Ammon's horn (tissue), 1 donor: ENCODE data around the gene OR8B4.
"Not testable (repeated sequence)": the region's sequence is repeated elsewhere in the genome, so short reads cannot be mapped to it uniquely, and the experiment has no call there.

ENCODE experiments used
- DNase-seq: peaks from one replicate; pipeline ENCODE4 v3.0.0-alpha.2; 2016; ENCODE audit warnings: low spot score

OR8B4 gene

GRCh38 chr11:124424384-124424921 lies at the start of gene OR8B4:
OR8B4 (minus strand) TSS chr11:124424871; CDS start chr11:124424871, 0 bp downstream.
- no peak for DNase-seq

GRCh38 chr11:124474079-124474478 lies 49.4 kb upstream of the OR8B4 start:
- DNase-seq: no peak

GRCh38 chr11:124473476-124473875 lies 48.8 kb upstream of the OR8B4 start:
- DNase-seq: no peak

GRCh38 chr11:124470561-124471227 lies 46.0 kb upstream of the OR8B4 start:
- DNase-seq: no peak

- peak; percentile 25 for DNase-seq
These were observed 42.8 kb upstream of the OR8B4 start for GRCh38 chr11:124467381-124467927.

GRCh38 chr11:124465368-124465767 lies 40.7 kb upstream of the OR8B4 start:
- DNase-seq: no peak

GRCh38 chr11:124463990-124464389 lies 39.3 kb upstream of the OR8B4 start:
- DNase-seq: no peak

- no peak for DNase-seq
These were observed 38.7 kb upstream of the OR8B4 start for GRCh38 chr11:124463324-124463723.

- no peak for DNase-seq
These were observed 35.8 kb upstream of the OR8B4 start for GRCh38 chr11:124460459-124460858.

GRCh38 chr11:124459379-124459778 lies 34.7 kb upstream of the OR8B4 start:
- DNase-seq: not testable (repeated sequence)

- no peak for DNase-seq
These were observed 29.9 kb upstream of the OR8B4 start for GRCh38 chr11:124454552-124454951.

- DNase-seq: no peak
These were observed 22.2 kb upstream of the OR8B4 start for GRCh38 chr11:124446916-124447315.

- DNase-seq: no peak
These were observed 21.0 kb upstream of the OR8B4 start, which contains the start of gene OR8B8 for GRCh38 chr11:124445646-124446150. OR8B8 (minus strand) TSS chr11:124445696; CDS start chr11:124441085, 4,611 bp downstream.

GRCh38 chr11:124442847-124443246 lies 18.2 kb upstream of the OR8B4 start:
- no peak for DNase-seq

- DNase-seq: no peak
These were observed 17.8 kb upstream of the OR8B4 start for GRCh38 chr11:124442442-124442841.

GRCh38 chr11:124441519-124441918 lies 16.8 kb upstream of the OR8B4 start:
- DNase-seq: no peak

- DNase-seq: no peak
These were observed 16.4 kb upstream of the OR8B4 start for GRCh38 chr11:124441081-124441480.

GRCh38 chr11:124440608-124441007 lies 15.9 kb upstream of the OR8B4 start:
- no peak for DNase-seq

GRCh38 chr11:124434699-124435098 lies 10.0 kb upstream of the OR8B4 start:
- DNase-seq: no peak

- no peak for DNase-seq
These were observed 4.9 kb upstream of the OR8B4 start for GRCh38 chr11:124429599-124429998.

GRCh38 chr11:124421043-124421442 lies 3.6 kb downstream of the OR8B4 start:
- no peak for DNase-seq

GRCh38 chr11:124415356-124415923 lies 9.2 kb downstream of the OR8B4 start:
- peak; percentile 15 for DNase-seq

- no peak for DNase-seq
These were observed 14.8 kb downstream of the OR8B4 start for GRCh38 chr11:124409906-124410305.
